HG02798 (cell line): Measurements from ENCODE around the gene PEX14.
"Not testable (repeated sequence)": the region's sequence is repeated elsewhere in the genome, so short reads cannot be mapped to it uniquely, and the experiment has no call there.

ENCODE experiments used
- ATAC-seq: cut with Tn5 transposase; IDR thresholded peaks from one replicate; pipeline ENCODE4 v1.9.1; 2021; ENCODE audit warnings: mild to moderate bottlenecking; ENCODE audit not compliant: unreplicated experiment, poor library complexity

The PEX14 gene

DNA sequence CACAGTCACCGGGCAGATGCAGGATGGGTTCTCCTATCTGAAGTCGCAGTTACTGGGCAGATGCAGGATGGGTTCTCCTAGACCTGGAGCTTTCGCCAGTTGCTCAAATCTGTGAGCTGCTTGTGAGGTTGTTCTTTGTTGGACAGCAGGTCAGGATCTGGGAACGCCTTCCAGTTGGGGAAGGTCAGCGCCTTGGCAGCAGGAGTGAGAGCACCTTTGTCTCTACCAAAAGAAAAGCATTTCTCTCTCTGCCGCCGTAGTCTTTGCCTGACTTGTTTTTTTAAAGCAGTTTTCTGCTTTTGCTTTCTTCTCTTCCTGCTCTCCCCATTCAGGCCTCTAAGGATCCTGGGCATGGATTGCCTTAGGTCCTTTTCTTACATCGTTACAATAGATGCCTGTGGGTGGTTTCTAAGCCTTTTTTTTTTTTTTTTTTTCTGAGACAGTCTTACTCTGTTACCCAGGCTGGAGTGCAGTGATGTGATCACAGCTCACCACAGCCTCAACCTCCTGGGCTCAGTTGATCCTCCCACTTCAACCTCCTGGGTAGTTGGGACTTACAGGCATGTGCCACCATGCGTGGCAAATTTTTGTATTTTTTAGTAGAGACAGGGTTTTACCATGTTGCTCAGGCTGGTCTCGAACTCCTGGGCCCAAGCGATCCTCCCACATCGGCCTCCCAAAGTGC is 15.7 kb downstream of the PEX14 start:
- no peak for ATAC-seq

DNA sequence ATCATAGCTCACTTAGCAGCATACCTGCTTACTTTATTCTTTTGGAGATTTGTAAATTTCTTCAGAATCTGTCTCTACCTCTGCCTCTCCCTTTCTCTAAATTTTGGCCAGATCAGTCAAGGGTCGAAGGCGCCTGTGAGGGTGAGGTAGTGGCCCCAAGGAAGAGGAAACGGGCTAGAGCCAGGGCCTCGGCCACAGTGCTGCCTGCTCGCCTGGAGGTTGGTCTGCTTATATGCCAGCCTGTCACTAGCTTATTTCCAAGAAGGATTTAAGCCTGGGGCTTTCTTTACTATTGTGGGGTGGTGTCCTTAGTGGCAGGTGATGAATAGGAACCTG is 19.6 kb downstream of the PEX14 start:
- peak; percentile 10 for ATAC-seq

GRCh38 chr1:10494754-10495474 is 20.2 kb downstream of the PEX14 start:
- ATAC-seq, result peak; percentile 78

- ATAC-seq, result no peak
Measured at GRCh38 chr1:10495475-10495817, 20.7 kb downstream of the PEX14 start.

DNA sequence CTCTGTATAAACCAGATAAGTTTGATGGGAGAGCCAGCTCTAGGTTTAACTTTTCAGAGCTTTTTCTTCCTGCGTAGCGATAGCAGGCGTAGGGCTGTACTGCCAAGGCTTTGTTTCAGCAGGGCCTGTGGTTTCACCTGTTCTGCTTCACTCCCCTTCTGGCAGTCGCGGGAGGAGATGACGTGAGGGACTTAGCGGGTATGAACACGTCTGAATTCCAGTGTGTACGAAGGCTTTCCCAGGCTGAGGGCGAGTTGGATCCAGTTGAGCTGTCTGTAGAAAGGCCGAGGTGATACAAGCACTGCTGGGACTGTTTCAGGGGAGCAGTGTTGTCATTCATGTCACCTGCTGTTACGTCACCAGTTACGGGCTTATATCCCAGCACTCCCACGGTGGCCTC is 21.2 kb downstream of the PEX14 start:
- ATAC-seq, result no peak

- no peak for ATAC-seq
Measured at GRCh38 chr1:10497109-10497508, 22.4 kb downstream of the PEX14 start.

DNA sequence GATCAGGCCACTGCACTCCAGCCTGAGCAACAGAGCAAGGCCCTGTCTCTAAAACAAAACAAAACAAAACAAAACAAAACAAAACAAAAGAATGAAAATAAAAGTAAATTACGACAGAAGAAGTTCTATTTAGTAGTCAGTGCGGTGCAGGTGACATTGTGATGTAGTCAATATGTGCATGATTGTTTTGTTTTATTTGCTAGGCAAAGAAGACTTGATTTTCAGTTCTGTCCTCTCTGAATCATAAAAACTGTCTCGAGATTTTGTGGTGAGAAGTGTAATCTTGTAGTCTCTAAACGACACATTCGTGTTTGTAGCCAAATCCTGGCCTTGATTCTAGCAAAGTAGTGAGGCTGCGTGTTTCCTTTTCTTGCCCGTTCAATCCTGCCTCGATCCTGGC is 23.5 kb downstream of the PEX14 start:
- ATAC-seq, result no peak

DNA sequence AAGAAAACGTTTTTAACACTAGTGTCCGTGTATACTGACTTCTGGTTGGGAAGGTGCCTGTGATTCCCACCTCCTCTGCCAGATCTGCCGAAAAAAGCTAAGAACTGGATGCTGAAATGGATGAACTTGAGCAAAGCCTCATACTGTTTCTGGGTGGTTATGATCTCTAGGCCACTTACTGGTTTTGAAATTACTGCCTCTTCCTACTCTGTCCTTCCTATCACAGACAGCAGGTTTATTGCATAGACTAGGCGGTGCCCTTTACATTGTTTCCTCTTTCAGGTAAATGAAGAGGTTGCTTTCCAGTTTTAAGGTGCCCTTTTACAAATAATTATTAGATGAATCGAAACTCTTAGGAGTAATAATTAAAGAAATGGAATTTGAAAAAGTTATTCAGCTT is 27.5 kb downstream of the PEX14 start:
- no peak for ATAC-seq

GRCh38 chr1:10504249-10504648 is 29.5 kb downstream of the PEX14 start:
- ATAC-seq, result no peak

GRCh38 chr1:10506046-10506676 is 31.4 kb downstream of the PEX14 start:
- not testable (repeated sequence) for ATAC-seq

DNA sequence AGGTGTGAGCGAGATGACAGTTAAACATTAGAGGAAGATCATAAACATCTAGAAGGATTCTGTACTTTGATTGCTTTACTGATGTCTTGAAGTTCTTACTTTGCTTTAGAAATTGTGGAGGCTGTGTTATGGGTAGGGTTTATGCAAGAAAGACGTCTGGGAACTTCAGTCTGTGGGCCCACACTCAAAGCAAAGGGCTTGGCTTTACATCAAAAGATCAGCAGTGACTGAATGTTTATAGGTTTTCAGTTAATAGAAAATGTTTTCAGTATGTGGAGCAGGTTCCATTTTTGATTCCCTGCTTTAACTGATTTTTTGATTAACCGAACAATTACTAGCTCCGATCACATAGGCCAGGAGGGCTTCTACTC is 31.9 kb downstream of the PEX14 start:
- ATAC-seq, result no peak

- ATAC-seq, result peak; percentile 37
Measured at GRCh38 chr1:10507111-10507879, 32.5 kb downstream of the PEX14 start.

DNA sequence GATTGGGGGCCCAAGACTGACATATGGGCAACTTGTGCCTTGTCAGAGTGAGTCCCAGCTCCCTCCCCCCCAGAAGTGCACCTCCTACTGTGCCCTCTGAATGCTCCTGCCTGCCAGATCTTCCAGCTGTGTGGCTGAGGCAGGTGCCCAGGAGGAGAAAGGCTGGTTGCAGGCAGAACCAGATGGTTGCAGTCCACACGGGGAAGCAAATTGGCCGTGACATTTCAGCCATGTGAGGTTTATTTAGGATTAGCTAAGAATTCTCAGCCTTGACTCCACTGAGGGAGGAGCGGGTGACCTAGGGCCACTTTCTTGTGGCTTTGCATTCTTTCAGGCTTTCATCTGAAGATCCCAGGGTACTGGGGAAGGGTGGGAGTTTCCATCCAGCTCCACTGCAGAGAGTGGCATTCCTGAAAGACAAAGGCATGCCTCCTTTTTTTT is 33.8 kb downstream of the PEX14 start:
- ATAC-seq, result no peak

DNA sequence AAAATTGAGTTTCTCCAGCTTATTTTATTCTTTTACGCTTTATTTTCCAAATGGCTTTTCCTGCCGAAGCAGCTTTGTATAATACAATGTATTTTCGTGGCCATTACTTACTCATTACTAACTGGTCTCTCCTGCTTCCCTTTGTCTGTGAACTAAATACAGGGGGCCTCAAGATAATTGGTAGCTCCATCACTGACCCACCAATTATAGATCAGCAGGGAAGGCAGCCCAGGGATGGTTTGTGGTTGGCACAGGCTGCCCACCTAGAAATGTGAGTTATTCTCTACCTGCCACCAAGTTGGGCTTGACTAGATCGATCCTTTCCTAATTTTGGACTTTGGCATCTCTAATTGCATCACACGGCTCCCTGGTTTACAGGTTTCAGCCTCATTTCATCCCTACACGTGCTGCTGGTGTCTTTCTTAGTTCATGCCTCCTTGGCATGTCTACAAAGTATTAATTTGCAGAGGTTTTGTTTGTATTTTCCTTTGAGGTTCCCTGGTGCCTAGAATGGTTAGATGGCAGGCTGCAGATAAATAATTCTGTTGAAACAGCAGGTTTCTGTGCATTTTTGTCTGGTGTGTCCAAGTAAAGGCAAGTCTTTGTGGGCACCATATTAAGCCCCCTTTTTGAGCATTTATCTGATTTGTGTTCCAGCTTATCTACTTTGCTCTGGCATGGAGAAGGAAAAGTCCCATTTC is 35.2 kb downstream of the PEX14 start:
- ATAC-seq, result no peak

GRCh38 chr1:10510520-10511493 is 36.1 kb downstream of the PEX14 start:
- ATAC-seq, result peak; percentile 87

GRCh38 chr1:10511494-10511885 is 36.7 kb downstream of the PEX14 start:
- ATAC-seq, result no peak

- ATAC-seq, result no peak
Measured at GRCh38 chr1:10513199-10513598, 38.4 kb downstream of the PEX14 start.

GRCh38 chr1:10514490-10515235 is 39.9 kb downstream of the PEX14 start:
- ATAC-seq, result no peak
